Activated CD4-positive, CD25-positive, alpha-beta regulatory T cell treated with anti-CD3 and anti-CD28 coated beads, Interleukin-2, amount 50 U/mL, for 16 hours (primary cell): ENCODE measurements around the gene KCP.
"Not testable (repeated sequence)": the region's sequence is repeated elsewhere in the genome, so short reads cannot be mapped to it uniquely, and the experiment has no call there.

Source experiments
- DNase-seq: peaks from one replicate; pipeline ENCODE4 v3.0.0-alpha.2; 2020; ENCODE audit warnings: low read depth, low spot score

The KCP gene

GRCh38 chr7:128910569-128910945, at the start of gene KCP:
Gene KCP (minus strand): TSS chr7:128910709. CDS start chr7:128910676, 33 bp downstream.
- no peak for DNase-seq

- DNase-seq = no peak
These were observed 48.8 kb upstream of the KCP start for GRCh38 chr7:128959296-128959695.

GRCh38 chr7:128955981-128956380, 45.5 kb upstream of the KCP start:
- DNase-seq = no peak

GRCh38 chr7:128954830-128955802, 44.6 kb upstream of the KCP start:
- DNase-seq = no peak

GRCh38 chr7:128954150-128954549, 43.6 kb upstream of the KCP start:
- DNase-seq = no peak

- DNase-seq = no peak
These were observed 40.8 kb upstream of the KCP start for GRCh38 chr7:128951296-128951695.

GRCh38 chr7:128948976-128949760, 38.7 kb upstream of the KCP start:
- DNase-seq = no peak

- DNase-seq = no peak
These were observed 37.9 kb upstream of the KCP start for GRCh38 chr7:128948312-128948973.

- no peak for DNase-seq
These were observed 37.3 kb upstream of the KCP start for GRCh38 chr7:128947854-128948253.

GRCh38 chr7:128946936-128947830, 36.7 kb upstream of the KCP start:
- no peak for DNase-seq

- DNase-seq = no peak
These were observed 35.3 kb upstream of the KCP start for GRCh38 chr7:128945668-128946366.

- no peak for DNase-seq
These were observed 34.2 kb upstream of the KCP start for GRCh38 chr7:128944487-128945236.

GRCh38 chr7:128943251-128943650, 32.7 kb upstream of the KCP start:
- not testable (repeated sequence) for DNase-seq

- DNase-seq = no peak
These were observed 31.5 kb upstream of the KCP start for GRCh38 chr7:128941946-128942526.

GRCh38 chr7:128941323-128941890, 30.9 kb upstream of the KCP start:
- no peak for DNase-seq

GRCh38 chr7:128940494-128941322, 30.2 kb upstream of the KCP start:
- no peak for DNase-seq

GRCh38 chr7:128939861-128940410, 29.4 kb upstream of the KCP start:
- no peak for DNase-seq
